CD4-positive, alpha-beta T cell treated with Interleukin-4 for 1 hour (primary cell): ENCODE results near the gene C11orf97.
"Not testable (repeated sequence)": the region's sequence is repeated elsewhere in the genome, so short reads cannot be mapped to it uniquely, and the experiment has no call there.

ENCODE experiments used
- DNase-seq, 2 donors: peaks; one replicate each; pipeline ENCODE4 v3.0.0-alpha.2; 2020 to 2022

C11orf97 gene

GRCh38 chr11:94558468-94558867 lies 46.2 kb downstream of the C11orf97 start:
- peak in 1 of 2 donors; percentile 14 for DNase-seq

DNA sequence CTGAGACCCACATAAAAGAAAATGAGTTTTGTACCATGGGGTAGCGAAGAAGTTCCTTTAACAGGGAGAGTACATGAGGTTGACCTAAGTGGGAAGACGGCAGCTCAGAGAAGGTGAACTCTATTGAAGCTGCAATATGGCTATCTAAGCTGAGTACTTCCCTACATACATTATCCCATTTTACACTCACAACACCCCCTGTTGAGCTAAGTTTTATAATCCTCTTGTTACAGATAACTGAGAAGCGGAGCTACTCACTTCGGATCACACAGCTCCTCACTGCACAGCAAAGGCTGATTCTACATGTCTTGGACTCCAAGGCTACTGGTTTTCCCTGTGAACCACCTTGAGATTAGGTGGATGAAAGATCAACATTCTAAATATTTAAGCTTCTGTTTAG lies 46.7 kb downstream of the C11orf97 start:
- DNase-seq = no peak

DNA sequence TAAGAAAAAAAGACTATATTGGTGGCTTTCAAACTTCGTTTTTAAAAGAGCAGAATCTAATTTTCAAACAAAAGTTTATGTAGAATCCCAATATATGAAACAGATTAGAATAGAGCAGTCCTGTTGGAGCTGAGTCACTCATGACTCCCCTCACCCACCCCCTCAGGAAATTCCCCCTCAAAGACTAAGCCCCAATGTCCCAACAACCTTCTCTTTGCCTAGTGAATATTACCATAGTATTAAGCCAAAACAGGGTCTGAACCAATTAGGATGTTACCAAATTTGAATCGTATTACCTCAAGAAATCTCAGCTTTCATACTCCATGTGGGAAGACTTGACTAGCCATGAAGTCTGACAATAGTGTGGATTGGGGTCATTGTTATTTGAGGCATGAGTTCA lies 47.1 kb downstream of the C11orf97 start:
- no peak for DNase-seq

- no peak for DNase-seq
Measured at GRCh38 chr11:94560834-94561233, 48.6 kb downstream of the C11orf97 start.

DNA sequence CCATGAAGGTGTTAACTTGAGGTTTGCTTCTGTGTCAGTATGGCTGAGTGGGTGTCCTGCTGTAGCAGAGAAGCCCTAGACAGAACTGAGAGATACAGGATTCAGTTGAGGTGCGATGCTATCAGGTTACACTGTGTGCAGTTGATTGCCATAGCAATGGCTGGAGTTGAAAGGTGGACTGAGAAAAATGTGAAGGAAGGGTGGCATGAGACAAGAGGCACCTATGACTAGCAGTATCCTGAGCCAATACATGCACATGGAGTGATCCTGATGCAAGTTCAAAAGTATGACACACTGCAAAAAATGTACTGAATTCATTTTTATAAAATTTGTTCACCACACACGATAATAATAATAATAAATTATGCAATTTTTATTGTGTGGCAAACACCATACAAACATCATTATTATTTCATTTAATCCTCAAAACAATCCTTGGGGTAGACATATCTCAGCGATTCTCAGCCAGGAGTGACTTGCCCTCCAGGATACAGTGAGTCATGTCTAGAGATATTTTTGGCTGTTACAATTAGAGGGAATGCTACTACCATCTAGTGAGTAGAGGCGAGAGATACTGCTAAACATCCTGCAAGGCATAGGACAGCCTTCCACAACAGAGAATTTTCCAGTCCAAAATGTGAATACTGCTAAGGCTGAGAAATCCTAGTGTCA lies 51.1 kb downstream of the C11orf97 start:
- no peak for DNase-seq

DNA sequence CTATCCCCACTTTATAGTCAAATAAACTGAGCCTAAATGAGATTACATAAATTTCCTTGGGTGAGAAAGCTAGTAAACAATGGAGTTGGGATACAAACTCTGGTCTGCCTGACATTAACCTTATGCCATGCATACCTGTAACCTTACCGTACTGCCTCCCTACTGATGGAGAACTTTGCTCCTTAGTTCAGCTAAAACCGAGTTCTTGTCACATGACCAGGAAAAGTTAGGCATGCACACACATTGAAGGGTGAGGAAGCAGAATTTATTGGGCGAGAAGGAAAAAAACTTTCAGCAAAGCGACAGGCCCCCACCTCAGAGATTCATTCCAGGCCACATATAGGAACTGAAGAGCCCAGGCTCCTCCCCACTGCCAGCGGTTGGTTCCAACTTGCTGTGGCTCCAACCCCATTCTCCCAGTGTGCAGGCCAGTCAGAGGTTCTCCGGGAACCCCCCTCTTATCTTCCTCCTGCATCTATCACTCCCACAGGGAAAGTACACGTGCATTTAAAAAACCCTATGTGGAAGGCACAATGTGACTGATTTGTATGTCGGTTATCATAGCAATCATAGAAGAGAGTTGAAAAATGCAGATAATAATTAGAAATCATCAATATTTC lies 51.7 kb downstream of the C11orf97 start:
- no peak for DNase-seq

GRCh38 chr11:94567181-94567670 lies 55.0 kb downstream of the C11orf97 start, which contains the start of gene PIWIL4:
Gene PIWIL4, plus strand, starts transcription at chr11:94567368. Its CDS starts 151 bp downstream, at chr11:94567519.
- DNase-seq = no peak

- no peak for DNase-seq
Measured at GRCh38 chr11:94568200-94568599, 55.9 kb downstream of the C11orf97 start.

DNA sequence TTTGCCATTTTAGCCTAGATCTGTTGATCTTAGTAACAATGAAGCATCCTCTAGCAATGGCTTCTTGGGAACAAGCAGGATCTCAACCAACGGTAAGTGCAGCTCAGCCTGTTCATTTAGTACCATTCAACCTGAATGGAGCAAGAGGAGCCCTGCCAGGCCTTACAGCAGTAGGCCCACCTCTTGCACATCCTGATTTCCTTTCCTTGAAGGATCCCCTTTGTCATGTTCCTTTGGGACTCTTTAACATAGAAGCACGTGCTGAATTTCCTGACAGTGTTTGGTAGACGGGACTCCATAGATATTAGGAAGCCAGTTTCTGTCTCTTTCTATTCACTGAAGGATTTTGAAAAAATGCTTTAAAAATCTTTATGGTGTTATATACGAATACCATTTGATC lies 56.5 kb downstream of the C11orf97 start:
- no peak for DNase-seq

GRCh38 chr11:94572975-94573374 lies 60.7 kb downstream of the C11orf97 start:
- DNase-seq = not testable (repeated sequence)

DNA sequence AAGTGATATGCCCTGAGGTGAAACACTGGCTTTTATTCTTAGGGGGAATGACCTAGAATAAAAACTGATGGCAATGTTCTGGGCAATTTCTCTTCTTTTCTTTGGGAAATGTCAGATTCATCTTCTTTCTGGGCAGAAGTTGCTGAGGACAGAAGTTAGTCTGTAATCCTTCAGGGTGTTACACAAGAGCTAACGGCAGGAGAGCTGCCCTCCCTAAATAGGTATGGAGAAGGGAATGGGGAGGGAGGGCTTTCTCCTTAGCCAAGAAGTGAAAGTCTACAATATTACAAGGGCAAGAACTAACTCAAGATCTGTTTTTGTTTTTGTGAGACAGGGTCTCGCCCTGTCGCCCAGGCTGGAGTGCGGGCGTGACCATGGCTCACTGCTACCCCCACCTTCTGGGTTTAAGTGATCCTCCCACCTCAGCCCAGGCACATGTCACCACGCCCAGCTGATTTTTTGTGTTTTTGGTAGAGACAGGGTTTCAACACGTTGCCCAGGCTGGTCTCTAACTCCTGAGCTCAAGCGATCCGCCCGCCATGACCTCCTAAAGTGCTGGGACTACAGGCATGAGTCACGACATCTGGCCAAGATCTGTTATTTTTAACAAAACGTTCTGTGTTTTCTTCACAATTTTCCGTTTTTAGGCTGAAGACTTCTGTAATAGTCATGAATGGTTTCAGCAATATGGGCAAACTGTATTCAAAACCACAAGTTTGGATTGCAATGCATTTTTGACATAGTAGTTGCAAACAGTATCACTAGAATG lies 62.1 kb downstream of the C11orf97 start:
- DNase-seq = peak in 1 of 2 donors; percentile 18

GRCh38 chr11:94576306-94576705 lies 64.0 kb downstream of the C11orf97 start:
- no peak for DNase-seq

DNA sequence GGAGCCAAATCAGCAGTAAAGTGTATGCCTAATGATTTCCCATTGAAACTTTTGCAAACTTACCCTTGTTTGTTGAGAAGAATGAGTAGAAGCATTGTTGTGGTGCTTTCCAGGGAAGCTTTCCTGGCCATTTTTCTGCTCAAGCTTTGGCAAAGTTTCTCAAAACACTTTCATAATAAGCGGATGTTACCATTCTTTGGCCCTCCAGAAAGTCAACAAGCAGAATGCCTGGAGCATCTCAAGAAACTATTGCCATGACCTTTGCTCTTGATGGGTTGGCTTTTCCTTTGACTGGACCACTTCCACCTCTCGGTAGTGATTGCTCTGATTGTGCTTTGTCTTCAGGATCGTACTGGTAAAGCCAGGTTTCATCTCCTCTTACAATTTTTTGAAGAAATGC lies 65.6 kb downstream of the C11orf97 start:
- DNase-seq = no peak
